Astrocyte (in vitro differentiated cells and primary cell): ENCODE data around the gene ENTPD7.

Experiments
- CTCF ChIP-seq: IDR thresholded peaks from 2 replicates; pipeline ENCODE4 v1.5.1; 2011; ENCODE audit warnings: low read depth, mild to moderate bottlenecking, inconsistent platforms, low read length, moderate library complexity; ENCODE audit not compliant: insufficient read depth
- EZH2 ChIP-seq: IDR thresholded peaks from 2 replicates; pipeline ENCODE4 v1.6.1; 2012; ENCODE audit warnings: mild to moderate bottlenecking, low read length, inconsistent platforms; ENCODE audit not compliant: insufficient read depth

- no peak for TF ChIP-seq CTCF
- no peak for TF ChIP-seq EZH2
These were observed 35.4 kb upstream of the ENTPD7 start for GRCh38 chr10:99623919-99624318.
